Psoas muscle (tissue), 8 donors: ENCODE measurements around the gene ERC2. TPM values are rescaled to one million over a fixed set of nuclear protein-coding genes. Genes with fewer than 3 reads are reported as not detected.

Experiments
- ATAC-seq, 4 donors: fragments of 200-7000 bp; cut with Tn5 transposase; one replicate each; pipeline ENCODE4 v1.9.1; 2020; ENCODE audit warnings: moderate library complexity in 3 of 4, mild to moderate bottlenecking in 2 of 4
- DNase-seq, 2 donors: peaks; one replicate each; pipeline ENCODE4 v3.0.0-alpha.2; 2020
- H3K27ac ChIP-seq: fragments of 200-600 bp; one replicate; pipeline ENCODE4 v1.8.0; 2022
- H3K27me3 ChIP-seq, 3 donors: fragments of 200-600 bp in 1 of 3; one replicate each; pipeline versions ENCODE4 v1.6.1 to v1.8.0; 2013 to 2022; ENCODE audit warnings: low read length in 2 of 3, mild to moderate bottlenecking in 2 of 3, moderate library complexity in 1 of 3; ENCODE audit not compliant: insufficient read depth in 3 of 3
- H3K36me3 ChIP-seq, 2 donors: fragments of 200-600 bp in 1 of 2; one replicate each; pipeline versions ENCODE4 v1.6.1 to v1.8.0; 2013 to 2022; ENCODE audit warnings: low read depth in 1 of 2, mild to moderate bottlenecking in 1 of 2, moderate library complexity in 1 of 2; ENCODE audit not compliant: insufficient read depth in 1 of 2
- H3K4me1 ChIP-seq: fragments of 200-600 bp; one replicate; pipeline ENCODE4 v1.8.0; 2022
- H3K4me3 ChIP-seq: fragments of 200-600 bp; one replicate; pipeline ENCODE4 v1.8.0; 2022; ENCODE audit warnings: mild to moderate bottlenecking
- H3K9me3 ChIP-seq: fragments of 200-600 bp; one replicate; pipeline ENCODE4 v1.8.0; 2022
- CTCF ChIP-seq: fragments of 200-600 bp; IDR thresholded peaks from one replicate; pipeline ENCODE4 v1.8.0; 2022; ENCODE audit warnings: antibody characterized with exemption
- WGBS, 3 donors: extraction: QIAGEN DNeasy Blood & Tissue Kit; methylation state at CpG; one replicate each; pipeline versions ENCODE4 v1.1.6 to v1.1.7; 2013; 5-methylcytosine and 5-hydroxymethylcytosine counted together
- intact Hi-C, 2 donors: fragments of 100-400 bp; cut with DNase I; formaldehyde crosslinking; loops; one replicate each; pipeline versions ENCODE4 v1.11.0 to v1.14.2; 2022
- polyA plus RNA-seq, 3 donors: library from polyadenylated mRNA; stranded (reverse); fragments of 200-250 nt; gene quantifications; one replicate each; pipeline ENCODE4 v1.2.3, GENCODE V29; 2013
- total RNA-seq, 4 donors: library from RNA; stranded (reverse); fragmentation: NEBNext Ultra II Directional in 2 of 4; extraction: Animal tissue kit (Norgen Biotek cat#: 25700) in 2 of 4; gene quantifications; one replicate each; pipeline versions ENCODE4 v1.2.1 to v1.2.4, GENCODE V29; 2021 to 2023
- donor health status: healthy with polysubstance abuse.
- donor health status: DM: no; HTN: no; CAD: no; lungs with moderate emphysema.
- donor health status: Bipolar disorder and iron deficiency.
- donor health status: healthy.
- donor health status: DM: yes; HTN: yes; CAD: no.
- donor health status: DM: no; HTN: no; CAD: no.
- donor health status: DM: no; HTN: no; CAD: no.
- donor health status: DM: yes; HTN: yes; CAD: no.

Gene ERC2
- total and polyA plus RNA-seq, 7 donors = 0.04 to 0.15 TPM; not detected in 5

- Histone ChIP-seq H3K4me1 (no peaks in the 10 kb centered on the region), H3K27me3 (peaks cover 0 to 2% (median 0%) of the 10 kb centered on the region in 3 donors), H3K27ac (no peak overlapping the region), H3K36me3 (no peaks in the 10 kb centered on the region), H3K9me3 (no peaks in the 10 kb centered on the region), H3K4me3 (no peak overlapping the region)
- no peak for TF ChIP-seq CTCF
- ATAC-seq = no peak
- no peak for DNase-seq
- WGBS, 3 donors = 13 to 35% (median 14%) methylated on average over 1 of the region's 1 CpG
- intact Hi-C loops = no loop called here
Measured at GRCh38 chr3:56118968-56119367, 349.3 kb downstream of the ERC2 start.

GRCh38 chr3:56115698-56116097 lies 352.6 kb downstream of the ERC2 start:
- ATAC-seq (no peak), DNase-seq (no peak)
- no peak for TF ChIP-seq CTCF
- H3K36me3 ChIP-seq = no peaks in the 10 kb centered on the region
- no peaks in the 10 kb centered on the region for H3K4me1 ChIP-seq
- H3K27ac ChIP-seq = no peak overlapping the region
- H3K4me3 ChIP-seq = no peak overlapping the region
- intact Hi-C loops = no loop called here
- H3K27me3 ChIP-seq = peaks cover 0 to 2% (median 0%) of the 10 kb centered on the region in 3 donors
- no peaks in the 10 kb centered on the region for H3K9me3 ChIP-seq
- 17 to 30% (median 27%) methylated on average over 2 of the region's 2 CpGs for WGBS, 3 donors

- H3K9me3 ChIP-seq = no peaks in the 10 kb centered on the region
- H3K4me3 ChIP-seq = no peak overlapping the region
- 71 to 86% (median 75%) methylated on average over 2 of the region's 2 CpGs for WGBS, 3 donors
- intact Hi-C loops = no loop called here
- DNase-seq (no peak), ATAC-seq (no peak)
- H3K36me3 ChIP-seq = no peaks in the 10 kb centered on the region
- TF ChIP-seq CTCF = no peak
- H3K27ac ChIP-seq = no peak overlapping the region
- peaks cover 0 to 2% (median 0%) of the 10 kb centered on the region in 3 donors for H3K27me3 ChIP-seq
- H3K4me1 ChIP-seq = no peaks in the 10 kb centered on the region
Measured at GRCh38 chr3:56115199-56115598, 353.1 kb downstream of the ERC2 start.

GRCh38 chr3:56113908-56114307 lies 354.4 kb downstream of the ERC2 start:
- DNase-seq = no peak
- 86 to 89% (median 89%) methylated on average over 2 of the region's 2 CpGs for WGBS, 3 donors
- H3K36me3 ChIP-seq = no peaks in the 10 kb centered on the region
- H3K4me3 ChIP-seq = no peak overlapping the region
- TF ChIP-seq CTCF = no peak
- intact Hi-C loops = no loop called here
- H3K4me1 ChIP-seq = no peaks in the 10 kb centered on the region
- no peak for ATAC-seq
- no peaks in the 10 kb centered on the region for H3K9me3 ChIP-seq
- H3K27ac ChIP-seq = no peak overlapping the region
- H3K27me3 ChIP-seq = peaks cover 0 to 2% (median 0%) of the 10 kb centered on the region in 3 donors

GRCh38 chr3:56113231-56113630 lies 355.0 kb downstream of the ERC2 start:
- Histone ChIP-seq H3K27me3 (peaks cover 0 to 2% (median 0%) of the 10 kb centered on the region in 3 donors), H3K36me3 (no peaks in the 10 kb centered on the region), H3K9me3 (no peaks in the 10 kb centered on the region), H3K4me1 (no peaks in the 10 kb centered on the region), H3K27ac (no peak overlapping the region), H3K4me3 (no peak overlapping the region)
- intact Hi-C loops = no loop called here
- DNase-seq = no peak
- WGBS, 3 donors = 74 to 86% (median 84%) methylated on average over 1 of the region's 1 CpG
- ATAC-seq = no peak
- no peak for TF ChIP-seq CTCF
